ENCODE results near the gene SLC25A13.
A peak's percentile ranks its signal among the peaks of the same experiment; 100 is the strongest.
"Not testable (repeated sequence)": the region's sequence is repeated elsewhere in the genome, so short reads cannot be mapped to it uniquely, and the experiment has no call there.

The SLC25A13 gene

GRCh38 chr7:96199421-96199820, 122.5 kb downstream of the SLC25A13 start:
- DNase-seq, result no peak

DNA sequence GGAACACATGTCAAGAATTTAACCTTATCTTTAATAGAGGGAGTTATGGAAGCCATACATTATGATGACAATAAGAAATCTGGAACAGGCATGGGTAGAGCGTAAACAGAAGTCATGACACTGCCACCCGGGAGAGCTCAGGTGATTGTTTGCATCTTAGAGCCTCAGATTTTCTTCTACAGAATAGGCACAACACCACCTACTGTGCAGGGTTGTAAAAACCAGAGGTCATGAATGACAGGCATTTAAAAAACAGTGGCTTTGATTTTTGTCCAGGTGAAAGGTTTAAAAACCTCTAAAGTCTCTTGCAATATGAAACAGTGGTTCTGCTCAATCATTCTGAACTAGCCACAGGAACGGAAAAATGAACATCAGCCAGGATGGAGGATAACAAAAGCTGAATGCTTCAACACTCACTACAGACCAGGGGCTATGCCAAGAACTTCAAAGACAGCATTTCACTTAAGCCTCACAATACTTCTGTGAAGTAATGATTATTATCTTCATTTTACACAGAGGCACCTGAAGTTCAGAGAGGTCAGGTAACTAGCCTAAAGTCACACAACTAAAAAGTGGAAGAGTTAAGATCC, 123.8 kb downstream of the SLC25A13 start:
- DNase-seq, result no peak

- DNase-seq, result no peak
Measured at GRCh38 chr7:96196676-96197075, 125.2 kb downstream of the SLC25A13 start.

- peak; percentile 51 for DNase-seq
Measured at GRCh38 chr7:96189129-96189820, 132.6 kb downstream of the SLC25A13 start.

DNA sequence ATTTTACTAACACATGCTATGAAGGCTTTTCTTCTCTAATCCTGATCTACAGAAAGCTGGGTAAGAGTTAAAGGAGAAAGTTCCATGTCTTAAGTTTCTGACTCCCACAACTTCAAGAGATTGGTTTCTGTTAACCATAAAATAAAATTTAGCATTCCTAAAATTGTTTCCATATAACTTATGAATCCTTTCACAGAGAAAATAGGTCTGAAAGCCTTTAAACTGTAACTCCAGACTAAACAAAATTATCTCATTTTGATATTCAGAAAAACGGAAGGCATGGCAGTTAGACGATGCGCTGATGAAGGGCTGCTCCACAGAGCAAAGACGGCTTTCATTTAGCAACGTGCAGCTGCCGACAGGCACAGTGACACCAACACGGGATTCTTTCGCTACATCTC, 133.3 kb downstream of the SLC25A13 start:
- DNase-seq, result peak; percentile 18

- peak; percentile 19 for DNase-seq
Measured at GRCh38 chr7:96188174-96188581, 133.7 kb downstream of the SLC25A13 start.

GRCh38 chr7:96187735-96188134, 134.2 kb downstream of the SLC25A13 start:
- no peak for DNase-seq

GRCh38 chr7:96184783-96185182, 137.1 kb downstream of the SLC25A13 start:
- no peak for DNase-seq

DNA sequence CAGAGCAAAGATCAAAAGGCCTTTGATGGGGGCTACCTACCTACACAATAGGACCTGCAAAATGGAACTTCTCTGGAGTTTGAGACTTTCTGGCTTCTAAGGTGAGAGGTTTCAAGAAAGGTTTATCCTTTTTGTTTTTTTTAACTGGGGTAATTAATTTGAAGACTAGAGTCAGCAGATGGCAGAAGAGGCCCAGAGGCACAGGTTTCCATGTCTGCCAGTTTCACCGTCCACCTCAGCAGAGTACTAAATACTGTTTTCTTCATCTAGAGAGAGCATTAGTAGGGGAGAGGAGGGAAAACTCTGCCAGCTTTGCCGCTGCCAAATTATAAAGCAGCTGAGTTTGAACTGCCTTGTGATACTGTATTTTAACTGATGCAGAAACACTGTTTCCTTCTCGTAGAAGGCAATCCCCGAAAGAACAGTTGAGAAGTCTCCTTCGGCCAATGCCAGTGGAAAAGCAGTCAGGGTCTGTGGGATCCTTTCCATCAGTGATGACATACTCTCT, 138.7 kb downstream of the SLC25A13 start:
- no peak for DNase-seq

DNA sequence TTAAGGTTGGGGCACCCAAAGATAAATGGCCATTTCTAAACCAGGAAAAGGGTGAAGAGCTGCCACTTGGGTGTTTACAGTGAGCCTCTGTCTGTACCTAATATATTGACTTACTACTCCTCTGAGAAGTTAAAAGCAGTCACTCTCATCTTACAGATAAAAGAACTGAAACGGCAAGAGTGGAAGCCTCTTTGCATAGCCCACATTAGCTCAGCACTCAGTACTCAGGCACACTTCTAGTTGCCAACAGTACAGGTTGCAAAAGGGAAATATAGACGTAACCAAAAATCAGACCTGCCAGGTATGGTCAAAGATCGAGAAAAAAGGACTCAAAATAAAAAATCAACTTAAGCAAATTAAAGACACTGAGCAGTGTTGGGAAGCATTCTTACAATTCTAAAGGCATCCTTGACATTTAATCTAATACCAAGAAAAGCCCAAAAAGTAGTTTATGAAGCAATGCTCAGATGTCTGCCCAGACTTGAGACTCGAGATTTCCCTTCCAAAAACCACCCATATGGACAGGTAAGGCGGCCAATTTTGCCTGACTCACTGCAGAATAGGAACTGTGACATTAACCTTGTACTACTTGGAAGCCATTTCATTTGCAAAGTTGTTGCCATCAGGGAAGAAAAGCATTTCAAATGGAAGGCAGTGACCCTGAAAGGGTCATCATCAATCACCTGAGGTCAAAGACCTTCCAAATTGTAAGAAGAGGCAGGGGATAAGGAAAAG, 139.3 kb downstream of the SLC25A13 start:
- no peak for DNase-seq

GRCh38 chr7:96181174-96181573, 140.7 kb downstream of the SLC25A13 start:
- no peak for DNase-seq

DNA sequence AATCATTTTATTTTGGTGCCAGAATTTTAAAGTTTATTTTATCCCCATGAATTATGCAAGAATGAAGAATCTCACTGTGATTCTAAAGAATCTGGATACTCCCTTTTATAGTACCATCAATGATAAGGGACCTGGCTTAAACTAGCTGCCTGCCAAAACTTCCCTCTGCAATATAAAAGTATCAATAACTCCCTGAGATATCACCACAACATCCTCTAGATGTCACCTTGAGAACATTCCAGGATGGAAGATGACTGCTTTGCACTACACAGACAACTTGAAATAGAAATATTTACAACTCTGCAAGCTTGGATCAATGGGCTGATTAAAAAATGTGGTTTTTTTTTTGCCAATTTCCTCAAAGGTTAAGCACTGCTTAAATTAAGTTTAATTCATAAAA, 142.1 kb downstream of the SLC25A13 start:
- no peak for DNase-seq

- DNase-seq, result no peak
Measured at GRCh38 chr7:96179341-96179740, 142.6 kb downstream of the SLC25A13 start.

DNA sequence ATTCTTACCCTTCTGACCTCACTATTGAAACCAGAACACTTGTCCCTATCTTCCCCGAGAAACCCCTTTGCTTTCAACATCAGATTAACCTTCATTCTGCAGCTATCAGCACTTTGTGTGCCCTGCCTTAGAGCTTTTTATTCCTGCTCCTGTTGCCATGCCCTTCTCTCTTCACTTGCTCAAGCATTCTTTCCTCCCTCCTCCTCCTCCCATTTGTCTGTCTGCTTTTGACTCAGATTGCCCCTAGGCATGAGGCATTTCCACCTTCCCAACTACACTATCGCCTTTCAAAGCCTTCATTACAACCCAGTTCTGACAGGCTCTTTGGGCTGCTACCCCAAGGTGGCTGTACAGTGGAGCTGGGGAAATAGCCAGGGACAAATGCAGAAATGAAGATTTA, 143.3 kb downstream of the SLC25A13 start:
- no peak for DNase-seq

GRCh38 chr7:96177353-96177752, 144.5 kb downstream of the SLC25A13 start:
- no peak for DNase-seq

GRCh38 chr7:96174812-96175211, 147.1 kb downstream of the SLC25A13 start:
- DNase-seq, result no peak

GRCh38 chr7:96173781-96174180, 148.1 kb downstream of the SLC25A13 start:
- DNase-seq, result no peak

- no peak for DNase-seq
Measured at GRCh38 chr7:96169439-96169838, 152.5 kb downstream of the SLC25A13 start.

GRCh38 chr7:96167424-96167823, 154.5 kb downstream of the SLC25A13 start:
- no peak for DNase-seq

DNA sequence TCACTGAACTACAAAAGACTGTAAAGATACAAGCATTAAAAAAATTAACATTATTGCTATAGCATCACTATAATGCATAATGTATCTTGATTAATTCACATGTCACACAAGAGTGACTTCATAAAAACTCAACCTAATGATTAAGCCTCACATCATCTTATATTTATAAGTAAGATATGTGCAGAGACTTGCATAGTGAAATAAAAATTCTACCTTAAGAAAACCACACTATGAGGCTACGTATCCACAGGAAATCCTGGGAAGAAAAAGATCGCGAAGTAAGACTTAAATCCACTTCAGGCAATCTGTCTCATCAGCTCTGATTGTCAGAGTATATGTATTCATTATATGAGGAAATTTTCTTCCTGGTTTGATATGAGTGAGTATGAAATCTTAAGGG, 160.0 kb downstream of the SLC25A13 start:
- DNase-seq, result no peak

- no peak for DNase-seq
Measured at GRCh38 chr7:96157856-96158255, 164.0 kb downstream of the SLC25A13 start.

- not testable (repeated sequence) for DNase-seq
Measured at GRCh38 chr7:96154506-96154905, 167.4 kb downstream of the SLC25A13 start.

DNA sequence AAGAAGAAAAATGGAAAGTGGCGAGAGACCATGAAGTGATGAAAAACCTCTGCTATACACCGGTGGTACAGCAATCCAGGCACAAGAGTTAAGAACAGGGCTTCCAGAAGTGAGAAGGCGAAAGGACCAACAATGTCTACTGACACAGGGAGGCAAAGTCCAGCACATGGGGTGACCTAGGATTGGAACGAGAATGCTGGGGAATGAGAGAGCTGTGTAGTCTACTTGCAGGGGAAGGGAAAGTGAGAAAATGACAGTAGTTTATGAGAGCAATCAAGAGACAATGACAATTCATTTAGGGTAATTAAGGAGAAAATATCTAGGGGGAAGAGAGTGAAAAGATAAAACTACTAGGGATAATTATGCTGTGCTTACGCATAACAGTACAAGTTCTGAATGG, 169.2 kb downstream of the SLC25A13 start:
- no peak for DNase-seq

GRCh38 chr7:96151889-96152288, 170.0 kb downstream of the SLC25A13 start:
- DNase-seq, result no peak
